NB4 (cell line): ENCODE results near the gene PNPLA2.

ENCODE experiments used
- DNase-seq: peaks from one replicate; pipeline ENCODE4 v3.0.0; 2010; ENCODE audit warnings: low read depth
- H3K4me3 ChIP-seq: one replicate; pipeline ENCODE4 v1.5.1; 2011; ENCODE audit warnings: mild to moderate bottlenecking, low read depth, low read length, moderate library complexity
- CTCF ChIP-seq: IDR thresholded peaks from one replicate; pipeline ENCODE4 v1.5.1; 2012; ENCODE audit warnings: low read depth, low read length
- MYC ChIP-seq: IDR thresholded peaks from 2 replicates; pipeline ENCODE4 v1.6.1; 2011; ENCODE audit warnings: low read depth, low read length
- POLR2A ChIP-seq: IDR thresholded peaks from 2 replicates; pipeline ENCODE4 v1.6.1; 2011; ENCODE audit warnings: mild to moderate bottlenecking; ENCODE audit not compliant: insufficient read length; ENCODE audit errors: extremely low read depth
- TF ChIP-seq, protein P1 (sequence below): IDR thresholded peaks from 2 replicates; pipeline ENCODE4 v1.6.1; 2011; ENCODE audit warnings: low read depth, low read length

Gene PNPLA2

GRCh38 chr11:837189-837989 lies 18.7 kb downstream of the PNPLA2 start:
- TF ChIP-seq MYC (no peak), POLR2A (no peak)
- TF ChIP-seq, protein P1, sequence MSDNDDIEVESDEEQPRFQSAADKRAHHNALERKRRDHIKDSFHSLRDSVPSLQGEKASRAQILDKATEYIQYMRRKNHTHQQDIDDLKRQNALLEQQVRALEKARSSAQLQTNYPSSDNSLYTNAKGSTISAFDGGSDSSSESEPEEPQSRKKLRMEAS = no peak
- DNase-seq = peak; percentile 49
- H3K4me3 ChIP-seq = no peak overlapping the region

DNA sequence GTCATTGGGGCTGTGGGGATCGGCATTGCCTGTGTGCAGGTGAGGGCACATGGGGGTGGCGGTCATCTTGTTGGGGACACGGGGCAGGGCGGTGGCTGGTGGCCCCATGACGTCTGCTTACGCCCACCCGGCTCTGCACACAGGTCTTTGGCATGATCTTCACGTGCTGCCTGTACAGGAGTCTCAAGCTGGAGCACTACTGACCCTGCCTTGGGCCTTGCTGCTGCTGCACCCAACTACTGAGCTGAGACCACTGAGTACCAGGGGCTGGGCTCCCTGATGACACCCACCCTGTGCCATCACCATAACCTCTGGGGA lies 19.2 kb downstream of the PNPLA2 start:
- no peak overlapping the region for H3K4me3 ChIP-seq
- no peak for DNase-seq
- no peak for TF ChIP-seq CTCF
- TF ChIP-seq MYC = no peak
- TF ChIP-seq, protein P1 = no peak
- TF ChIP-seq POLR2A = peak; percentile 5

DNA sequence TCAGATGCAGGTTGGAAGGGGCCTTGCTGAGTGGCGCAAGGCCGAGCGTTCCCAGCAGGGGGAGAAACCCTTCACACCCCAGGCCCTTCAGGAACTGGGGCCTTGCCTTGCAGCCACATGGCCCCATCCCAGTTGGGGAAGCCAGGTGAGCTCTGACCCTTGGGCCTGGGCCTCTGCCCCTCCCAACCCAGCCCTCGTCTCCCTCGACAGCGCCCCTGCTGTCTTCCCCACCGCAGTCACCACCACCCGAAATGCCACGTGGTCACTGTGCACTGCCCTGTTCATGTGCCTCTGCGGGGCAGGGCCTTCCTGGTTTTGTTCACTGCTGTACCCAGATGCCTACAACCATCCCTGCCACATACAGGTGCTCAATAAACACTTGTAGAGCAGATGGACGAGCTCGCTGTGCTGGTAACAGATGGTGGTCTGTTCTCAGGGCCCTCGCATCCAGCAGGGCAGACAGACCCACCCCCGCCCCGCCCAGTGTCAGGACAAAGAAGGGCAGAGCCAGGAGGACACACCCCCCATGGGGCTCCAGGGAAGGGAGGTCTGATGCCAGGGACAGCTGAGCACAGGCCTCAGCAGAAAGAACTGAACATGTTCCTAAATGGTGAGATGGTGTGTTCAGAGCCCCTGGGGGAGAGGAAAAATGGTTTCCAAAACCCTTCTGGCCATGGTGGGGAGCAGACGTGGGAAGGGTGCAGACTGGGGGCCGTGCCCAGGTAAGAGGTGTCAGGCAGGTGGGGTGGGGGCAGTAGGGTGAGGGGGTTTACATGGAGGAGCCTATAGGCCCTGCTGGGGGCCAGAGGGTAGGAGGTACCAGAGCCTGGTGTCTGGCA lies 19.9 kb downstream of the PNPLA2 start:
- no peak for TF ChIP-seq POLR2A
- TF ChIP-seq CTCF = peak; percentile 12
- no peak for TF ChIP-seq MYC
- TF ChIP-seq, protein P1 = no peak
- H3K4me3 ChIP-seq = no peak overlapping the region
- peak; percentile 60 for DNase-seq

DNA sequence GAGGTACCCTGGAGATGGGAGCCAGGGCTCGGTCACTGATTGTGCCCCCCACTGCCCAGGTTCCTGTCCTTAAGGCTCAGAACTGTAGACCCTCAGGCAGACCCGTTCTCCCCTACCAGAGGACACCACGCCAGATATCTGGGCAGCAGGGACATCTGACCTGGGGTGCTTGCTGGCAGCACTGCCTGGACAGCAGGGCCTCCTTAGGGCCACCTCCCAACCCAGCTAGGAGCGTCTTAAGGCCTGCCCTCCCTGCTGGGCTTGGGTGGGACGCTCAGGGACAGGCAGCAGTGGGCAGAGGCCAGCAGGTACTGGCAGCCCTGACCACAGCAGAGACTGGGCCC lies 20.5 kb downstream of the PNPLA2 start:
- DNase-seq = no peak
- no peak overlapping the region for H3K4me3 ChIP-seq
- TF ChIP-seq, protein P1 = no peak

DNA sequence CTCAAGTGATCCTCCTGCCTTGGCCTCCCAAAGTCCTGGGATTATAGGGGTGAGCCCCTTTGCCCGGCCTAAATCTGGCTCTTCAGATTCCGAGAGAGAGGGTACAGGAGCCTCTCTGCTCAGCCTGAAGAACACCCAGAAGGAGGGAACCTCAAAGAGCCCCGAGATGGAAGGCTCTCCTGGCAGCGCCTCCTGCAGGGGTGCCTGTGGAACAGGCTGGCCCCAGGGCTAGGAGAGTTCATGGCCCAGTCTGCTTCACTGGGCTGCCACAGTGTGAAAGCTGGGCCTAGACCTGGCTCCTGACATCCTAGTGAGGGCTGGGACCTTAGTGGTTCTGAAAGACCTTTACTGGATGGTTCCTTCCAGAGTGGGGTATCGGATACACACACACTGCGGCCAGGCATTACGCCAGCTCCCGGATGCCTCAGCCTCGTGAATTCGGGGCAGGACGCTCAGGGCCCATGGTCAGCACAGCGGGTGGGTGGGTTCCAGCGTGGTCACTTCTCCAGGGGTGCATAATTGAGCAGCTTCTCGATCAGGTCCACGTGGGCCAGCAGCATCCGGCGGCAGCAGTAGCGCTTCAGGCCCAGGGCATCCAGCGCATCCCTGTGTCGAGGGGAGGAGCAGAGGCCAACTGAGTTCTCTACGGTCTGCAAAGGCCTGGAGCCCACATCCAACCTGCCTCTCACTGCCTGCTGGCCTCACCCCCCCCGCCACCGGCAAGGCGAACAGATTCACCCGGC lies 21.3 kb downstream of the PNPLA2 start:
- TF ChIP-seq CTCF (peak; percentile 16), MYC (no peak)
- TF ChIP-seq, protein P1 = no peak
- no peak overlapping the region for H3K4me3 ChIP-seq
- no peak for DNase-seq

DNA sequence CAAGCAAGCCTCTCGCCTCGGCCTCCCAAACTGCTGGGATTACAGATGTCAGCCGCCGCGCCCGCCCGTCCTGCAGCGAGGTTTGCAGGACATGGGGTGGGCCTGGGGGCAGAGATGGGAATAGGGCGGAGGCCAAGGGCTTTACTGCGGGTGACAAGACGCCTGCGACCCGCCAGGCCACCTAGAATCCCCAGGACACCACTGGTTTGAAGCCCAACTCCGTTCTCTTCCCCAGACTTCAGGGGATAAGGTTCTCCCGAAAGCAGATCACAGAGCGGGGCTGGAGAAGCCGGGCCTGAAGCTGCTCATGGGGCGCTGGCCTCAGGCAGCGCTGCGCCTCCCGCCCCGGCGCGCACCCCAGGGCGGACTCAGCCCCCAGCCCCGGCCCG lies 23.3 kb downstream of the PNPLA2 start:
- peak; percentile 55 for DNase-seq
- TF ChIP-seq CTCF (no peak), MYC (no peak), POLR2A (no peak)
- TF ChIP-seq, protein P1 = no peak
- H3K4me3 ChIP-seq = peak overlapping the region; percentile 89
